HG03097 (cell line): ENCODE data around the gene SLC6A1.

ENCODE experiments used
- ATAC-seq: cut with Tn5 transposase; IDR thresholded peaks from one replicate; pipeline ENCODE4 v1.9.1; 2021; ENCODE audit not compliant: unreplicated experiment, low FRiP score

Gene SLC6A1

DNA sequence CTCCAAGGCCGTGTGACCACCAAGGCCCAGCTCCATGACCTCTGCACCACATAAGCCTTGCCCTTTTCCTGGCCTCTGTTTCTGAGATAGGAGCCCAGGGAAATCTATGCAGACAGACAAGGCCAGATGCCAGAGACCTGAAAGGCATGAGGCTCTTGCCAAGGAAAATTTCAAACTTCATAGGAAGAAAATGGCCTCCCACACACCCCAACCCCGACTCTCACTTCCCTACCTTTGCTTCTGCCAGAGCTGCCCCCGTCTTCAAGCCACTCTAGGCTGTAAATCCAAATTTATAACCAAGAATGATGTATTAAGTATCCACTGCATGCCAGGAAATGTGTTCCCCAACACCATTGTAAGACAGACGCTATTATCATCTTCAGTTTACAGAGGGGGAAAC is 96.3 kb downstream of the SLC6A1 start:
- ATAC-seq: no peak
